Esophagus muscularis mucosa (tissue), 3 donors: ENCODE measurements around the gene LHFPL2.

Experiments used
- POLR2A ChIP-seq: fragments of 450-650 bp; IDR thresholded peaks from one replicate; pipeline ENCODE4 v1.6.1; 2017; ENCODE audit warnings: antibody characterized with exemption, moderate library complexity, mild to moderate bottlenecking, low read depth
- TF ChIP-seq, protein P1 (sequence below), 3 experiments: fragments of 200-600 bp in 2 of 3; fragments of 450-650 bp in 1 of 3; sonication (generic) in 2 of 3; IDR thresholded peaks; one replicate each; pipeline ENCODE4 v1.5.1; 2017 to 2019; ENCODE audit warnings: antibody characterized with exemption in 3 of 3, mild to moderate bottlenecking in 2 of 3, moderate library complexity in 1 of 3

DNA sequence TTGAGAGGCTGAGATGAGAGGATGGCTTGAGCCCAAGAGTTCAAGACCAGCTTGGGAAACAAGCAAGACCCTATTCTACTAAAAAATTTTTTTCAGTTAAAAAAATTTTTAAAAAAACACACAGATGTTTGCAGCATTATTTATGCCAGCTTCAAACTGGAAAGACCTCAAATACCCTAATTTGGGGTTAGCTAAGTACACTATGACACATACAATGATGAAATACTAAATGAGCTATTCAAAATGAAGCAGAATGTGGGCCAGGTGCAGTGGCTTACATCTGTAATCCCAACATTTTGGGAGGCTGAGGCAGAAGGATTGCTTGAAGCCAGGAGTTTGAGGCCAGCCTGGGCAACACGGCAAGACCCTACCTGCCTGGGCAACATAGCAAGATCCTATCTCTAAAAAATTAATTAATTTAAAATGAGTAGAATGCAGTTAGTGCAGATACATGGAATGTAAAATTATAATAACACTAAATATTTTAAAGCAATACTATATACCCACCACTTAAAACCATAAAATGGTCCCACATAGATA is 44.9 kb downstream of the LHFPL2 start:
- TF ChIP-seq POLR2A: no peak
- TF ChIP-seq, protein P1, sequence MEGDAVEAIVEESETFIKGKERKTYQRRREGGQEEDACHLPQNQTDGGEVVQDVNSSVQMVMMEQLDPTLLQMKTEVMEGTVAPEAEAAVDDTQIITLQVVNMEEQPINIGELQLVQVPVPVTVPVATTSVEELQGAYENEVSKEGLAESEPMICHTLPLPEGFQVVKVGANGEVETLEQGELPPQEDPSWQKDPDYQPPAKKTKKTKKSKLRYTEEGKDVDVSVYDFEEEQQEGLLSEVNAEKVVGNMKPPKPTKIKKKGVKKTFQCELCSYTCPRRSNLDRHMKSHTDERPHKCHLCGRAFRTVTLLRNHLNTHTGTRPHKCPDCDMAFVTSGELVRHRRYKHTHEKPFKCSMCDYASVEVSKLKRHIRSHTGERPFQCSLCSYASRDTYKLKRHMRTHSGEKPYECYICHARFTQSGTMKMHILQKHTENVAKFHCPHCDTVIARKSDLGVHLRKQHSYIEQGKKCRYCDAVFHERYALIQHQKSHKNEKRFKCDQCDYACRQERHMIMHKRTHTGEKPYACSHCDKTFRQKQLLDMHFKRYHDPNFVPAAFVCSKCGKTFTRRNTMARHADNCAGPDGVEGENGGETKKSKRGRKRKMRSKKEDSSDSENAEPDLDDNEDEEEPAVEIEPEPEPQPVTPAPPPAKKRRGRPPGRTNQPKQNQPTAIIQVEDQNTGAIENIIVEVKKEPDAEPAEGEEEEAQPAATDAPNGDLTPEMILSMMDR (IDR thresholded peaks at IDR 0.05): no peak
